Cardiac fibroblast (primary cell): ENCODE data around the gene TMEM107.

Experiments used
- DNase-seq, 2 donors: peaks; one replicate each; pipeline versions ENCODE4 v3.0.0 to v3.0.0-alpha.2; 2010; ENCODE audit warnings: low read depth in 2 of 2
- H3K4me3 ChIP-seq, 2 donors: replicated peaks in 1 of 2; 1 replicate in 1 of 2; 2 replicates in 1 of 2; pipeline ENCODE4 v1.5.1; 2011; ENCODE audit warnings: low read depth in 2 of 2, low read length in 2 of 2, mild to moderate bottlenecking in 2 of 2, moderate library complexity in 1 of 2
- CTCF ChIP-seq: IDR thresholded peaks from one replicate; pipeline ENCODE4 v1.5.1; 2011; ENCODE audit warnings: low read depth, mild to moderate bottlenecking, low read length, inconsistent platforms

The TMEM107 gene

GRCh38 chr17:8146381-8147140 is 29.6 kb downstream of the TMEM107 start:
- DNase-seq = no peak
- no peak overlapping the region for H3K4me3 ChIP-seq

GRCh38 chr17:8145811-8146210 is 30.4 kb downstream of the TMEM107 start:
- no peak for TF ChIP-seq CTCF
- DNase-seq = no peak

More at GRCh38 chr17:8146381-8147140, 29.6 kb downstream of the TMEM107 start:
- no peak for TF ChIP-seq CTCF

GRCh38 chr17:8144401-8145231 is 31.6 kb downstream of the TMEM107 start:
- TF ChIP-seq CTCF = no peak
- no peak overlapping the region for H3K4me3 ChIP-seq
- DNase-seq = no peak

More at GRCh38 chr17:8145811-8146210, 30.4 kb downstream of the TMEM107 start:
- no peak overlapping the region for H3K4me3 ChIP-seq

- no peak overlapping the region for H3K4me3 ChIP-seq
- TF ChIP-seq CTCF = no peak
- DNase-seq = peak in 1 of 2 donors; percentile 22
Measured at GRCh38 chr17:8143581-8144400, 32.4 kb downstream of the TMEM107 start.

GRCh38 chr17:8142887-8143580 is 33.1 kb downstream of the TMEM107 start:
- no peak for TF ChIP-seq CTCF
- no peak for DNase-seq
- H3K4me3 ChIP-seq = no peak overlapping the region
